Glomerular endothelial cell (primary cell): ENCODE results near the gene INPP1. TPM values are rescaled to one million over a fixed set of nuclear protein-coding genes. Genes with fewer than 3 reads are reported as not detected.

Experiments used
- DNase-seq: peaks from one replicate; pipeline ENCODE4 v3.0.0-alpha.2; 2011; ENCODE audit warnings: low read depth, low spot score; ENCODE audit errors: extremely low read depth
- total RNA-seq: library from RNA; depleted of rRNA; stranded (reverse); fragments of >200 nt; gene quantifications from 2 replicates; pipeline ENCODE4 v1.2.3, GENCODE V29; 2015

The INPP1 gene
- total RNA-seq, 1 donor from 2014 or later = 15.5 TPM

GRCh38 chr2:190360561-190360960 lies 17.2 kb downstream of the INPP1 start:
- no peak for DNase-seq

GRCh38 chr2:190360965-190361364 lies 17.6 kb downstream of the INPP1 start:
- no peak for DNase-seq

- no peak for DNase-seq
These were observed 18.2 kb downstream of the INPP1 start for GRCh38 chr2:190361572-190361971.

GRCh38 chr2:190362894-190363293 lies 19.5 kb downstream of the INPP1 start:
- DNase-seq = no peak

- no peak for DNase-seq
These were observed 22.3 kb downstream of the INPP1 start for GRCh38 chr2:190365499-190366204.

GRCh38 chr2:190366248-190366753 lies 22.9 kb downstream of the INPP1 start:
- no peak for DNase-seq

GRCh38 chr2:190367091-190367490 lies 23.7 kb downstream of the INPP1 start:
- DNase-seq = no peak

GRCh38 chr2:190369635-190370034 lies 26.2 kb downstream of the INPP1 start:
- DNase-seq = no peak

GRCh38 chr2:190376083-190376482 lies 32.7 kb downstream of the INPP1 start:
- DNase-seq = no peak

- DNase-seq = no peak
These were observed 33.3 kb downstream of the INPP1 start for GRCh38 chr2:190376591-190377245.

GRCh38 chr2:190378880-190379237 lies 35.5 kb downstream of the INPP1 start:
- DNase-seq = no peak

- DNase-seq = no peak
These were observed 36.0 kb downstream of the INPP1 start for GRCh38 chr2:190379249-190379964.

GRCh38 chr2:190380962-190381412 lies 37.6 kb downstream of the INPP1 start:
- DNase-seq = no peak

- no peak for DNase-seq
These were observed 39.5 kb downstream of the INPP1 start for GRCh38 chr2:190382851-190383250.

GRCh38 chr2:190387422-190387821 lies 44.0 kb downstream of the INPP1 start:
- DNase-seq = no peak

GRCh38 chr2:190396271-190396670 lies 52.9 kb downstream of the INPP1 start:
- DNase-seq = no peak

- DNase-seq = no peak
These were observed 59.7 kb downstream of the INPP1 start for GRCh38 chr2:190402986-190403603.

GRCh38 chr2:190404487-190404886 lies 61.1 kb downstream of the INPP1 start:
- no peak for DNase-seq

GRCh38 chr2:190405070-190405469 lies 61.7 kb downstream of the INPP1 start:
- no peak for DNase-seq

GRCh38 chr2:190405995-190406394 lies 62.6 kb downstream of the INPP1 start:
- no peak for DNase-seq

GRCh38 chr2:190406805-190407204 lies 63.4 kb downstream of the INPP1 start:
- no peak for DNase-seq
